ENCODE results near the gene ZNF804A. TPM values are rescaled to one million over a fixed set of nuclear protein-coding genes. Genes with fewer than 3 reads are reported as not detected.

Gene ZNF804A
- total and polyA plus RNA-seq, 2 of the 8 experiments (the other 6 are each of a cell fraction or from before 2014, with no cell fraction given), result 0.02 TPM; not detected in 1

DNA sequence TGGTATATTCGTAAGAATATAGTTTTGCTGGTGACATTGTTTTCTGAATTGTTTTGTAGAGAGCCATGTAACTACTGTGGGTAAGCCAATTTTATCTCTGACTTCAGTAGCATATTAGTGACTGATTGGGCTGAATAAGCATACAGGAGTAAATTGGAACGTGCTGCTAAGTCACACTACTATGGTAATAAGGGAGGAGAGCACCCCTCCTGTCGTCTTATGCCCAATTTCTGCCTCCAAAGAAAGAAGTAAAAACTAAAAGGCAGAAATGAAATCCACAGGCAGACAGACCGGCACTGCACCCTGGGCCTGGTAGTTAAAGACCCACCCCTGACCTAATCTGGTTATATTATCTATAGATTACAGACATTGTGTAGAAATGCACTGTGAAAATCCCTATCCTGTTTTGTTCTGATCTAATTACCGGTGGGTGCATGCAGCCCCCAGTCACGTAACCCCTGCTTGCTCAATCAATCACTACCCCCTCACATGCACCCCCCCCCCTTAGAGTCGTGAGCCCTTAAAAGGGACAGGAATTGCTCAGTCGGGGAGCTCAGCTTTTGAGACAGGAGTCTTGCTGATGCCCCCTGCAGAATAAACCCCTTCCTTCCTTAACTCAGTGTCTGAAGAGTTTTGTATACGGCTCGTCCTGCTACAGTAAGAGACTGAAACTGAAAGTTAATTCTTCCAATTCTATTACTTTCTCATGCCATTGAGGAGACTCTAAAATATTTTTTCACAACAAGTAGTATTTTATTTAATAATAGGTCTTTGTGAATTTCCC is 167.0 kb downstream of the ZNF804A start:
- Histone ChIP-seq H2BK20ac (ENCODE audit: low read length) (no peak overlapping the region), H3K18ac (ENCODE audit: extremely low read depth, low read length) (no peak overlapping the region), H3K27ac (ENCODE audit: low read depth, low read length) (no peak overlapping the region), H3K4me2 (ENCODE audit: insufficient read depth in 1 of 2, low read depth in 2 of 2, low read length in 2 of 2) (no peak overlapping the region), H4K5ac (ENCODE audit: insufficient read length, low read depth, low read length) (no peak overlapping the region), H3K9ac (replicated peaks in 1 of 4; ENCODE audit: extremely low read depth in 1 of 4, low read depth in 3 of 4, low read length in 3 of 4) (no peak overlapping the region), H2AK5ac (ENCODE audit: low read depth, low read length) (no peak overlapping the region), H2BK12ac (ENCODE audit: low read depth, low read length) (no peak overlapping the region), H3K4me3 (ENCODE audit: extremely low read depth in 1 of 4, insufficient read depth in 2 of 4, low read depth in 3 of 4, low read length in 4 of 4) (no peak overlapping the region), H2BK120ac (replicated peaks; ENCODE audit: low read depth, low read length) (no peak overlapping the region), H3K27me3 (replicated peaks in 1 of 4; ENCODE audit: control insufficient read depth in 3 of 4, extremely low read depth in 1 of 4, insufficient read depth in 3 of 4, low read length in 3 of 4) (no peaks in the 10 kb centered on the region), H3K14ac (ENCODE audit: insufficient read length) (no peak overlapping the region), H3K4me1 (replicated peaks in 1 of 4; ENCODE audit: control insufficient read depth in 3 of 4, insufficient read depth in 4 of 4, low read length in 3 of 4) (no peaks in the 10 kb centered on the region), H3K79me1 (ENCODE audit: low read depth, low read length) (no peaks in the 10 kb centered on the region), H3K4ac (replicated peaks; ENCODE audit: insufficient read length, low read depth, low read length) (no peak overlapping the region), H3K79me2 (ENCODE audit: control insufficient read depth in 1 of 2, insufficient read depth in 2 of 2, low read length in 2 of 2) (no peaks in the 10 kb centered on the region), H3K56ac (replicated peaks; ENCODE audit: insufficient read length, low read depth, low read length) (no peak overlapping the region), H3K23ac (ENCODE audit: insufficient read length) (no peak overlapping the region), H4K20me1 (replicated peaks in 1 of 2; ENCODE audit: control insufficient read depth in 1 of 2, insufficient read depth in 2 of 2, low read length in 2 of 2) (no peaks in the 10 kb centered on the region), H2BK15ac (ENCODE audit: low read length) (no peak overlapping the region), H3K23me2 (ENCODE audit: low read depth, low read length) (no peaks in the 10 kb centered on the region), H4K8ac (ENCODE audit: extremely low read depth, insufficient read depth, low read length) (no peak overlapping the region), H2AFZ (ENCODE audit: low read length) (no peak overlapping the region), H3K36me3 (ENCODE audit: control insufficient read depth in 2 of 4, insufficient read depth in 4 of 4, low read length in 3 of 4) (no peaks in the 10 kb centered on the region), H4K91ac (replicated peaks; ENCODE audit: insufficient read length, low read length) (no peak overlapping the region), H2BK5ac (ENCODE audit: low read depth, low read length) (no peak overlapping the region), H3K9me3 (ENCODE audit: insufficient read depth in 2 of 2, low read depth in 1 of 2, low read length in 1 of 2) (no peaks in the 10 kb centered on the region)
- FAIRE-seq (no peak), DNase-seq (ENCODE audit: low read depth in 1 of 2, low spot score in 2 of 2) (no peak)
- 86% methylated on average over 10 of the region's 10 CpGs; no CpG with 5 or more reads in 1 of the 2 experiments for WGBS, 2 experiments (ENCODE audit: extremely low coverage in 1 of 2, insufficient coverage in 1 of 2, insufficient read length in 1 of 2, insufficient replicate concordance in 2 of 2, low coverage in 1 of 2, low lambda C conversion rate in 2 of 2, missing lambda C conversion rate in 1 of 2)
- CTCF ChIA-PET (ENCODE audit: partially characterized antibody), result no interaction called here
- no peak for TF ChIP-seq SRF (IDR thresholded peaks at IDR 0.05; ENCODE audit: low read depth, low read length)
- no peak for TF ChIP-seq KDM4A (IDR thresholded peaks at IDR 0.05; ENCODE audit: low read depth, low read length, severe bottlenecking)
- TF ChIP-seq KDM5A (IDR thresholded peaks at IDR 0.05; ENCODE audit: low read length), result no peak
- no peak for TF ChIP-seq CBX5 (IDR thresholded peaks at IDR 0.05; ENCODE audit: low read depth, low read length)
- TF ChIP-seq, protein P1, sequence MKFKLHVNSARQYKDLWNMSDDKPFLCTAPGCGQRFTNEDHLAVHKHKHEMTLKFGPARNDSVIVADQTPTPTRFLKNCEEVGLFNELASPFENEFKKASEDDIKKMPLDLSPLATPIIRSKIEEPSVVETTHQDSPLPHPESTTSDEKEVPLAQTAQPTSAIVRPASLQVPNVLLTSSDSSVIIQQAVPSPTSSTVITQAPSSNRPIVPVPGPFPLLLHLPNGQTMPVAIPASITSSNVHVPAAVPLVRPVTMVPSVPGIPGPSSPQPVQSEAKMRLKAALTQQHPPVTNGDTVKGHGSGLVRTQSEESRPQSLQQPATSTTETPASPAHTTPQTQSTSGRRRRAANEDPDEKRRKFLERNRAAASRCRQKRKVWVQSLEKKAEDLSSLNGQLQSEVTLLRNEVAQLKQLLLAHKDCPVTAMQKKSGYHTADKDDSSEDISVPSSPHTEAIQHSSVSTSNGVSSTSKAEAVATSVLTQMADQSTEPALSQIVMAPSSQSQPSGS (IDR thresholded peaks at IDR 0.05; ENCODE audit: low read length), result no peak
- no peak for TF ChIP-seq TAF7 (optimal IDR thresholded peaks at IDR 0.05; ENCODE audit: borderline replicate concordance, low read depth, low read length)
- POLR2A ChIA-PET (ENCODE audit: partially characterized antibody), result no interaction called here

All from H1 (cell line).